CMK (cell line): ENCODE measurements around the gene CPA4.

Source experiments
- DNase-seq: peaks from one replicate; pipeline ENCODE4 v3.0.0-alpha.2; 2010; ENCODE audit warnings: low read depth

CPA4 gene

GRCh38 chr7:130274983-130275591 lies 17.9 kb upstream of the CPA4 start:
- no peak for DNase-seq

GRCh38 chr7:130275826-130276297 lies 17.1 kb upstream of the CPA4 start:
- no peak for DNase-seq

GRCh38 chr7:130276796-130277762 lies 15.9 kb upstream of the CPA4 start:
- DNase-seq = no peak

- no peak for DNase-seq
These were observed 15.0 kb upstream of the CPA4 start for GRCh38 chr7:130277763-130278643.

- no peak for DNase-seq
These were observed 14.1 kb upstream of the CPA4 start for GRCh38 chr7:130278860-130279259.

- no peak for DNase-seq
These were observed 13.7 kb upstream of the CPA4 start for GRCh38 chr7:130279286-130279685.

GRCh38 chr7:130279906-130280305 lies 13.1 kb upstream of the CPA4 start:
- DNase-seq = no peak

GRCh38 chr7:130281260-130281659 lies 11.7 kb upstream of the CPA4 start:
- no peak for DNase-seq

GRCh38 chr7:130286881-130287280 lies 6.1 kb upstream of the CPA4 start:
- DNase-seq = no peak

- no peak for DNase-seq
These were observed 4.8 kb upstream of the CPA4 start for GRCh38 chr7:130288168-130288567.

GRCh38 chr7:130288829-130289228 lies 4.1 kb upstream of the CPA4 start:
- DNase-seq = no peak

- DNase-seq = no peak
These were observed 3.5 kb upstream of the CPA4 start for GRCh38 chr7:130289478-130289877.

- DNase-seq = no peak
These were observed 2.2 kb upstream of the CPA4 start for GRCh38 chr7:130290745-130291144.

- no peak for DNase-seq
These were observed 560 bp downstream of the CPA4 start for GRCh38 chr7:130293521-130293920.

- no peak for DNase-seq
These were observed 1.4 kb downstream of the CPA4 start for GRCh38 chr7:130294314-130294713.

- DNase-seq = no peak
These were observed 3.4 kb downstream of the CPA4 start for GRCh38 chr7:130296221-130296951.

- no peak for DNase-seq
These were observed 4.9 kb downstream of the CPA4 start for GRCh38 chr7:130297628-130298543.

GRCh38 chr7:130298544-130299326 lies 5.8 kb downstream of the CPA4 start:
- no peak for DNase-seq

GRCh38 chr7:130299866-130300265 lies 6.9 kb downstream of the CPA4 start:
- DNase-seq = no peak
